B cell (primary cell): ENCODE measurements around the gene G6PD. TPM values are rescaled to one million over a fixed set of nuclear protein-coding genes. Genes with fewer than 3 reads are reported as not detected.

ENCODE experiments used
- ATAC-seq: fragments of 200-7000 bp; cut with Tn5 transposase; one replicate; pipeline ENCODE4 v1.10.0; 2021; ENCODE audit warnings: low read depth, mild to moderate bottlenecking, moderate number of reproducible peaks, moderate library complexity
- CTCF ChIA-PET: fragments of 350-600 bp; sonication (Branson Sonifier 250); formaldehyde crosslinking; loops from one replicate; lab custom pipeline; 2021; ENCODE audit warnings: antibody characterized with exemption, inconsistent platforms; lab: Charles Lee
- POLR2A ChIA-PET: fragments of 350-600 bp; sonication (Branson Sonifier 250); formaldehyde crosslinking; loops from one replicate; lab custom pipeline; 2021; ENCODE audit warnings: antibody characterized with exemption; lab: Charles Lee
- DNase-seq: peaks from one replicate; pipeline ENCODE4 v3.0.0; 2013
- H2AFZ ChIP-seq: 2 replicates; pipeline ENCODE4 v1.6.1; 2012; ENCODE audit warnings: mild to moderate bottlenecking, low read depth, low read length; ENCODE audit not compliant: insufficient read depth, poor library complexity, severe bottlenecking
- H3K27ac ChIP-seq, 2 donors: 1 replicate in 1 of 2; 2 replicates in 1 of 2; pipeline ENCODE4 v1.5.1; 2012 to 2013; ENCODE audit warnings: low read length in 2 of 2, mild to moderate bottlenecking in 2 of 2, moderate library complexity in 1 of 2
- H3K27me3 ChIP-seq, 4 experiments: fragments of 200-600 bp in 1 of 4; sonication (generic) in 1 of 4; replicated peaks in 1 of 4; 1 replicate in 2 of 4; 2 replicates in 2 of 4; pipeline versions ENCODE4 v1.6.1 to v1.7.0; 2013 to 2016; ENCODE audit warnings: low read length in 3 of 4, mild to moderate bottlenecking in 2 of 4, mixed read lengths in 1 of 4, moderate library complexity in 1 of 4; ENCODE audit not compliant: insufficient read depth in 4 of 4, control insufficient read depth in 3 of 4; ENCODE audit errors: control extremely low read depth in 1 of 4
- H3K36me3 ChIP-seq, 2 experiments: replicated peaks in 1 of 2; 1 replicate in 1 of 2; 2 replicates in 1 of 2; pipeline versions ENCODE4 v1.6.1 to v1.7.1; 2013; ENCODE audit warnings: low read length in 1 of 2; ENCODE audit not compliant: insufficient read depth in 2 of 2, control insufficient read depth in 1 of 2; ENCODE audit errors: control extremely low read depth in 1 of 2, extremely low read depth in 1 of 2
- H3K4me1 ChIP-seq, 2 donors: fragments of 200-600 bp in 1 of 2; sonication (generic) in 1 of 2; 1 replicate in 1 of 2; 2 replicates in 1 of 2; pipeline versions ENCODE4 v1.5.1 to v1.6.1; 2013 to 2017; ENCODE audit warnings: low read length in 2 of 2; ENCODE audit not compliant: control insufficient read depth in 2 of 2, insufficient read depth in 2 of 2
- H3K4me2 ChIP-seq: replicated peaks from 2 replicates; pipeline ENCODE3; 2012; ENCODE audit warnings: mild to moderate bottlenecking, low read depth, low read length; ENCODE audit not compliant: poor library complexity, severe bottlenecking
- H3K4me3 ChIP-seq, 5 experiments: fragments of 200-600 bp in 1 of 5; sonication (generic) in 1 of 5; 1 replicate in 3 of 5; 2 replicates in 2 of 5; pipeline versions ENCODE4 v1.5.1 to v1.7.0; 2011 to 2016; ENCODE audit warnings: low read length in 4 of 5, mild to moderate bottlenecking in 4 of 5, low read depth in 2 of 5, control low read depth in 1 of 5, moderate library complexity in 1 of 5; ENCODE audit not compliant: insufficient read depth in 1 of 5; ENCODE audit errors: control extremely low read depth in 1 of 5, extremely low read depth in 1 of 5
- H3K79me2 ChIP-seq: fragments of 200-600 bp; sonication (generic); one replicate; pipeline ENCODE4 v1.6.0; 2016; ENCODE audit warnings: low read length; ENCODE audit not compliant: control insufficient read depth, insufficient read depth
- H3K9ac ChIP-seq: fragments of 200-600 bp; sonication (generic); 2 replicates; pipeline ENCODE4 v1.6.1; 2017; ENCODE audit warnings: mild to moderate bottlenecking, low read length, moderate library complexity
- H3K9me3 ChIP-seq, 3 donors: one replicate each; pipeline versions ENCODE4 v1.6.1 to v1.7.1; 2013; ENCODE audit warnings: low read length in 2 of 3; ENCODE audit not compliant: control insufficient read depth in 2 of 3, insufficient read depth in 1 of 3; ENCODE audit errors: control extremely low read depth in 1 of 3
- H4K20me1 ChIP-seq: 2 replicates; pipeline ENCODE4 v1.6.0; 2012; ENCODE audit warnings: mild to moderate bottlenecking, low read length; ENCODE audit not compliant: insufficient read depth, control insufficient read depth, poor library complexity, severe bottlenecking
- H3K27ac Mint-ChIP-seq: one replicate; pipeline ENCODE4 v1.8.0; 2021; ENCODE audit warnings: mixed read lengths
- H3K27me3 Mint-ChIP-seq: one replicate; pipeline ENCODE4 v1.8.0; 2021; ENCODE audit warnings: mixed read lengths
- H3K4me1 Mint-ChIP-seq: one replicate; pipeline ENCODE4 v1.8.0; 2021; ENCODE audit warnings: mixed read lengths
- H3K4me3 Mint-ChIP-seq: one replicate; pipeline ENCODE4 v1.8.0; 2021; ENCODE audit warnings: mixed read lengths
- H3K9me3 Mint-ChIP-seq: one replicate; pipeline ENCODE4 v1.8.0; 2022; ENCODE audit warnings: mixed read lengths; ENCODE audit not compliant: insufficient read depth
- CTCF ChIP-seq: fragments of 200-600 bp; IDR thresholded peaks from one replicate; pipeline ENCODE4 v1.8.0; 2022; ENCODE audit warnings: antibody characterized with exemption, mild to moderate bottlenecking
- EZH2 ChIP-seq: IDR thresholded peaks from 2 replicates; pipeline ENCODE4 v1.6.1; 2012; ENCODE audit warnings: borderline replicate concordance, low read depth, mild to moderate bottlenecking, moderate library complexity, low read length; ENCODE audit not compliant: insufficient read depth, poor library complexity, severe bottlenecking
- WGBS: methylation state at CpG from one replicate; pipeline ENCODE4 v1.1.5; 2013; ENCODE audit warnings: missing lambda C conversion rate; ENCODE audit not compliant: insufficient coverage; 5-methylcytosine and 5-hydroxymethylcytosine counted together
- intact Hi-C: fragments of 100-400 bp; cut with micrococcal nuclease; formaldehyde crosslinking; loops from one replicate; pipeline ENCODE4 v1.10.0; 2022
- polyA plus RNA-seq: library from polyadenylated mRNA; depleted of rRNA; stranded (reverse); fragments of >200 nt; gene quantifications from 2 replicates; pipeline ENCODE4 v1.2.3, GENCODE V29; 2012
- total RNA-seq, 2 donors: library from RNA; stranded (reverse); fragments of 120-200 nt in 1 of 2; gene quantifications; 1 replicate in 1 of 2; 2 replicates in 1 of 2; pipeline versions ENCODE4 v1.2.3 to v1.2.4, GENCODE V29; 2013 to 2022

The G6PD gene
- total and polyA plus RNA-seq, 2 donors (not counting 1 experiment from before 2014, with no cell fraction given), result 61.2 to 64.4 TPM

GRCh38 chrX:154529206-154529612, 17.4 kb downstream of the G6PD start:
- H3K27ac Mint-ChIP-seq, result peak overlapping the region; percentile 37
- WGBS, result 100% methylated on average over 3 of the region's 6 CpGs

GRCh38 chrX:154526901-154527675, 19.6 kb downstream of the G6PD start:
- Histone ChIP-seq H4K20me1 (no peaks in the 10 kb centered on the region), H3K9me3 (no peaks in the 10 kb centered on the region), H3K9ac (peak overlapping the region; percentile 28), H3K4me2 (peak overlapping the region; percentile 71), H3K4me1 (peaks cover 8 to 13% of the 10 kb centered on the region in 2 donors), H3K4me3 (peak overlapping the region in 4 of 5 experiments; percentile 28 to 52 (median 36)), H3K36me3 (no peaks in the 10 kb centered on the region), H3K27ac (peak overlapping the region; percentile 55 to 64), H3K79me2 (no peaks in the 10 kb centered on the region), H3K27me3 (no peaks in the 10 kb centered on the region), H2AFZ (peak overlapping the region; percentile 71)
- 0% methylated on average over 4 of the region's 15 CpGs for WGBS
- ChIA-PET CTCF (interaction anchor here (0.6 to 2.0 kb wide), 17 partner anchors 9 to 559 kb away, joined by 3 to 12 read pairs (median 4); partner anchors contain the start of genes LAGE3, RPL10, TAFAZZIN and UBL4A), POLR2A (interaction anchor here (0.6 to 1.4 kb wide), 9 partner anchors 8 to 430 kb away, joined by 3 to 7 read pairs (median 4); partner anchors contain the start of genes FAM3A, RPL10 and UBL4A)
- peak; percentile 77 for DNase-seq
- Mint-ChIP-seq H3K9me3 (no peaks in the 10 kb centered on the region), H3K27ac (peak overlapping the region; percentile 82), H3K4me3 (peak overlapping the region; percentile 74), H3K27me3 (no peaks in the 10 kb centered on the region), H3K4me1 (peaks cover 11% of the 10 kb centered on the region)
- TF ChIP-seq EZH2 (no peak), CTCF (peak; percentile 53)
- peak; percentile 92 for ATAC-seq
- intact Hi-C loops, result no loop called here

More at GRCh38 chrX:154529206-154529612, 17.4 kb downstream of the G6PD start:
- H3K9me3 Mint-ChIP-seq, result no peaks in the 10 kb centered on the region
- no peaks in the 10 kb centered on the region for H3K9me3 ChIP-seq
- intact Hi-C loops, result no loop called here
- H3K27ac ChIP-seq, result no peak overlapping the region
- H3K27me3 Mint-ChIP-seq, result no peaks in the 10 kb centered on the region
- no peak overlapping the region for H2AFZ ChIP-seq
- POLR2A ChIA-PET, result no interaction called here
- CTCF ChIA-PET, result no interaction called here
- H3K4me3 Mint-ChIP-seq, result no peak overlapping the region
- peaks cover 0 to 7% of the 10 kb centered on the region in 2 experiments for H3K36me3 ChIP-seq
- H3K4me2 ChIP-seq, result no peak overlapping the region
- ATAC-seq, result no peak
- no peak for TF ChIP-seq EZH2
- H3K9ac ChIP-seq, result no peak overlapping the region
- no peak for DNase-seq
- H4K20me1 ChIP-seq, result no peaks in the 10 kb centered on the region
- H3K27me3 ChIP-seq, result no peaks in the 10 kb centered on the region
- H3K79me2 ChIP-seq, result no peaks in the 10 kb centered on the region
- H3K4me1 Mint-ChIP-seq, result peaks cover 11% of the 10 kb centered on the region
- H3K4me3 ChIP-seq, result no peak overlapping the region
- H3K4me1 ChIP-seq, result peaks cover 8 to 13% of the 10 kb centered on the region in 2 donors
